Measurements from ENCODE around the gene TSPAN4. TPM values are rescaled to one million over a fixed set of nuclear protein-coding genes. Genes with fewer than 3 reads are reported as not detected.
A peak's percentile ranks its signal among the peaks of the same experiment; 100 is the strongest.

The TSPAN4 gene
- total RNA-seq, 4 donors from 2014 or later, result 57.3 to 88.3 (median 70.7) TPM

- peak overlapping the region; percentile 84 for H3K4me3 ChIP-seq (ENCODE audit: low read depth, poor library complexity, severe bottlenecking)
- peak; percentile 72 to 95 for DNase-seq (ENCODE audit: low spot score in 2 of 2)
- WGBS, 2 donors, result 45 to 70% methylated on average over 10 to 11 of the region's 11 CpGs
- intact Hi-C loops (cut with DNase I; ENCODE audit: low total_unique reads), result no loop called here
- TF ChIP-seq POLR2A (IDR thresholded peaks at IDR 0.05), result no peak
- no peak for TF ChIP-seq CTCF (IDR thresholded peaks at IDR 0.05)
Observed at GRCh38 chr11:820655-821511, 21.8 kb upstream of the TSPAN4 start.

- TF ChIP-seq POLR2A (IDR thresholded peaks at IDR 0.05), result no peak
- no peak for TF ChIP-seq CTCF (IDR thresholded peaks at IDR 0.05)
- DNase-seq (ENCODE audit: low spot score in 2 of 2), result no peak
- WGBS, 2 donors, result 74 to 79% methylated on average over 22 of the region's 22 CpGs
- H3K4me3 ChIP-seq (ENCODE audit: low read depth, poor library complexity, severe bottlenecking), result no peak overlapping the region
- intact Hi-C loops (cut with DNase I; ENCODE audit: low total_unique reads), result no loop called here
Observed at GRCh38 chr11:821512-822371, 20.9 kb upstream of the TSPAN4 start.

- H3K4me3 ChIP-seq (ENCODE audit: low read depth, poor library complexity, severe bottlenecking), result no peak overlapping the region
- WGBS, 2 donors, result 84 to 88% methylated on average over 48 to 53 of the region's 53 CpGs
- TF ChIP-seq POLR2A (IDR thresholded peaks at IDR 0.05) (no peak), CTCF (IDR thresholded peaks at IDR 0.05) (no peak)
- no peak for DNase-seq (ENCODE audit: low spot score in 2 of 2)
- intact Hi-C loops (cut with DNase I; ENCODE audit: low total_unique reads), result no loop called here
Observed at GRCh38 chr11:823441-824291, 19.0 kb upstream of the TSPAN4 start.

GRCh38 chr11:824292-824880, 18.3 kb upstream of the TSPAN4 start:
- no peak for TF ChIP-seq CTCF (IDR thresholded peaks at IDR 0.05)
- TF ChIP-seq POLR2A (IDR thresholded peaks at IDR 0.05), result no peak
- WGBS, 2 donors, result 81 to 84% methylated on average over 27 to 59 of the region's 59 CpGs
- H3K4me3 ChIP-seq (ENCODE audit: low read depth, poor library complexity, severe bottlenecking), result no peak overlapping the region
- intact Hi-C loops (cut with DNase I; ENCODE audit: low total_unique reads), result no loop called here
- DNase-seq (ENCODE audit: low spot score in 2 of 2), result no peak

GRCh38 chr11:824942-825341, 17.7 kb upstream of the TSPAN4 start:
- no peak for DNase-seq (ENCODE audit: low spot score in 2 of 2)
- no peak for TF ChIP-seq POLR2A (IDR thresholded peaks at IDR 0.05)
- TF ChIP-seq CTCF (IDR thresholded peaks at IDR 0.05), result no peak
- intact Hi-C loops (cut with DNase I; ENCODE audit: low total_unique reads), result no loop called here
- H3K4me3 ChIP-seq (ENCODE audit: low read depth, poor library complexity, severe bottlenecking), result no peak overlapping the region
- 72 to 89% methylated on average over 10 to 11 of the region's 11 CpGs for WGBS, 2 donors

Measured in lower leg skin (tissue), 4 donors.